Subcutaneous adipose tissue (tissue), 4 donors: ENCODE measurements around the gene PTK7. TPM values are rescaled to one million over a fixed set of nuclear protein-coding genes. Genes with fewer than 3 reads are reported as not detected.

Experiments used
- CTCF ChIP-seq: fragments of 450-650 bp; IDR thresholded peaks from one replicate; pipeline ENCODE4 v1.5.1; 2016; ENCODE audit warnings: low read depth, mild to moderate bottlenecking, control low read depth, antibody characterized with exemption, moderate library complexity
- total RNA-seq, 4 donors: library from RNA; depleted of rRNA; stranded (reverse); fragments of >200 nt; gene quantifications; one replicate each; pipeline ENCODE4 v1.1.0, GENCODE V29; 2016

PTK7 gene
- total RNA-seq, 4 donors from 2014 or later = 1.8 to 11.4 (median 3.6) TPM

GRCh38 chr6:43186706-43187105, 110.6 kb downstream of the PTK7 start:
- TF ChIP-seq CTCF = no peak

GRCh38 chr6:43187821-43188220, 111.7 kb downstream of the PTK7 start:
- no peak for TF ChIP-seq CTCF

GRCh38 chr6:43188426-43188825, 112.3 kb downstream of the PTK7 start:
- no peak for TF ChIP-seq CTCF

- no peak for TF ChIP-seq CTCF
Measured at GRCh38 chr6:43189776-43190304, 113.7 kb downstream of the PTK7 start.

GRCh38 chr6:43192911-43193310, 116.8 kb downstream of the PTK7 start:
- TF ChIP-seq CTCF = no peak

GRCh38 chr6:43193929-43194328, 117.8 kb downstream of the PTK7 start:
- TF ChIP-seq CTCF = no peak

- TF ChIP-seq CTCF = no peak
Measured at GRCh38 chr6:43196337-43196736, 120.2 kb downstream of the PTK7 start.
